BJ (cell line): ENCODE results near the gene ZNF222. TPM values are rescaled to one million over a fixed set of nuclear protein-coding genes. Genes with fewer than 3 reads are reported as not detected.
A peak's percentile ranks its signal among the peaks of the same experiment; 100 is the strongest.

ENCODE experiments used
- CTCF ChIA-PET: fragments of 350-600 bp; formaldehyde crosslinking; extraction: SDS; loops from one replicate; lab custom pipeline; 2021; ENCODE audit warnings: antibody characterized with exemption, inconsistent platforms; lab: Yijun Ruan, JAX
- POLR2A ChIA-PET: fragments of 300-600 bp; sonication (Branson Sonifier 250); formaldehyde crosslinking; extraction: SDS; loops from one replicate; lab custom pipeline; 2021; ENCODE audit warnings: antibody characterized with exemption; lab: Charles Lee
- DNase-seq: peaks from one replicate; pipeline ENCODE4 v3.0.0-alpha.2; 2011; ENCODE audit warnings: low read depth
- H3K27me3 ChIP-seq: 2 replicates; pipeline ENCODE4 v1.6.0; 2011; ENCODE audit warnings: low read length; ENCODE audit not compliant: control insufficient read depth, insufficient read depth
- H3K36me3 ChIP-seq: 2 replicates; pipeline ENCODE4 v1.5.1; 2011; ENCODE audit warnings: low read length; ENCODE audit not compliant: control insufficient read depth, insufficient read depth
- H3K4me3 ChIP-seq: 2 replicates; pipeline ENCODE4 v1.5.1; 2011; ENCODE audit warnings: low read depth, mild to moderate bottlenecking, control low read depth, low read length
- CTCF ChIP-seq: IDR thresholded peaks from 2 replicates; pipeline ENCODE4 v1.5.1; 2011; ENCODE audit warnings: low read depth, mild to moderate bottlenecking, control low read depth, inconsistent platforms, low read length, moderate library complexity; ENCODE audit not compliant: insufficient read depth
- polyA plus RNA-seq: library from polyadenylated mRNA; depleted of rRNA; stranded (reverse); fragments of >200 nt; gene quantifications from 2 replicates; pipeline ENCODE4 v1.2.3, GENCODE V29; 2011

The ZNF222 gene
- polyA plus RNA-seq, 1 experiment = 3.2 TPM

- no peaks in the 10 kb centered on the region for H3K27me3 ChIP-seq
- ChIA-PET CTCF (interaction anchor here (0.9 kb wide), 1 partner anchor 10 kb away, joined by 3 read pairs; no protein-coding TSS in a partner anchor), POLR2A (interaction anchor here (0.6 kb wide), 1 partner anchor 458 kb away, joined by 7 read pairs; no protein-coding TSS in a partner anchor)
- TF ChIP-seq CTCF = no peak
- H3K4me3 ChIP-seq = peak within 1 kb of the TSS; percentile 98
- peaks cover 2% of the 10 kb centered on the region; the same call in 1 of the 2 replicates for H3K36me3 ChIP-seq
- peak; percentile 73 for DNase-seq
Observed at GRCh38 chr19:44051650-44052402, 26.6 kb downstream of the ZNF222 start, which contains the start of gene ZNF223. Gene ZNF223 (plus strand): TSS chr19:44052036. CDS start chr19:44055177, 3,141 bp downstream.

- TF ChIP-seq CTCF = no peak
- Histone ChIP-seq H3K36me3 (peaks cover 12% of the 10 kb centered on the region), H3K27me3 (no peaks in the 10 kb centered on the region), H3K4me3 (no peak overlapping the region)
- no peak for DNase-seq
- ChIA-PET POLR2A (no interaction called here), CTCF (no interaction called here)
Observed at GRCh38 chr19:44055870-44056269, 30.7 kb downstream of the ZNF222 start.

GRCh38 chr19:44059229-44059628, 34.0 kb downstream of the ZNF222 start:
- DNase-seq = no peak
- H3K36me3 ChIP-seq = peaks cover 22% of the 10 kb centered on the region

GRCh38 chr19:44061038-44061437, 35.9 kb downstream of the ZNF222 start:
- H3K4me3 ChIP-seq = no peak overlapping the region
- POLR2A ChIA-PET = no interaction called here

More at GRCh38 chr19:44059229-44059628, 34.0 kb downstream of the ZNF222 start:
- no peaks in the 10 kb centered on the region for H3K27me3 ChIP-seq
- H3K4me3 ChIP-seq = no peak overlapping the region
- ChIA-PET CTCF (interaction anchor here (1.5 kb wide), 1 partner anchor 11 kb away, joined by 5 read pairs; no protein-coding TSS in a partner anchor), POLR2A (no interaction called here)
- no peak for TF ChIP-seq CTCF

More at GRCh38 chr19:44061038-44061437, 35.9 kb downstream of the ZNF222 start:
- H3K36me3 ChIP-seq = peaks cover 20% of the 10 kb centered on the region
- DNase-seq = no peak
- no peak for TF ChIP-seq CTCF
- CTCF ChIA-PET = interaction anchor here (1.0 kb wide), 1 partner anchor 9 kb away, joined by 3 read pairs; no protein-coding TSS in a partner anchor
- no peaks in the 10 kb centered on the region for H3K27me3 ChIP-seq
